ENCODE data around the gene SLC50A1. TPM values are rescaled to one million over a fixed set of nuclear protein-coding genes. Genes with fewer than 3 reads are reported as not detected.

The SLC50A1 gene
- total RNA-seq, 1 experiment from 2014 or later: 24.9 TPM

GRCh38 chr1:155099331-155099730 lies 36.3 kb upstream of the SLC50A1 start:
- H3K27ac Mint-ChIP-seq: no peak overlapping the region
- H3K27me3 Mint-ChIP-seq (ENCODE audit: low read depth): peaks cover 43% of the 10 kb centered on the region
- H3K23me2 ChIP-seq (ENCODE audit: insufficient read length, low read depth, low read length, poor library complexity, severe bottlenecking): no peaks in the 10 kb centered on the region
- no peak overlapping the region for H2BK20ac ChIP-seq (ENCODE audit: low read depth, low read length, poor library complexity, severe bottlenecking)
- no peaks in the 10 kb centered on the region for H3K4me1 ChIP-seq (ENCODE audit: insufficient read depth, low read length)
- H3K27ac ChIP-seq (ENCODE audit: insufficient read length, low read depth, low read length): no peak overlapping the region
- H3K18ac ChIP-seq (ENCODE audit: insufficient read length, low read depth, low read length): no peak overlapping the region
- H3K9me3 ChIP-seq (ENCODE audit: control insufficient read depth, low read depth, low read length): no peaks in the 10 kb centered on the region
- H3K79me1 ChIP-seq (ENCODE audit: insufficient read depth, low read depth, low read length, poor library complexity, severe bottlenecking): no peaks in the 10 kb centered on the region
- H3K4ac ChIP-seq (ENCODE audit: low read depth, low read length): no peak overlapping the region
- H3K23ac ChIP-seq (ENCODE audit: insufficient read length, low read depth, low read length): no peak overlapping the region
- H2AFZ ChIP-seq (ENCODE audit: low read length): no peak overlapping the region
- no peak overlapping the region for H2BK12ac ChIP-seq (ENCODE audit: insufficient read length, low read depth, low read length)
- no peak overlapping the region for H2BK5ac ChIP-seq (ENCODE audit: insufficient read length, low read length)
- H3K56ac ChIP-seq (ENCODE audit: insufficient read length, low read depth, low read length): no peak overlapping the region
- peaks cover 4 to 5% of the 10 kb centered on the region in 2 experiments; a peak in 2 of 4 replicates for H3K4me1 Mint-ChIP-seq
- H4K20me1 ChIP-seq (ENCODE audit: control insufficient read depth, insufficient read depth, insufficient read length): no peaks in the 10 kb centered on the region
- H4K91ac ChIP-seq (ENCODE audit: insufficient read length, low read depth, low read length): no peak overlapping the region
- H3K14ac ChIP-seq (ENCODE audit: insufficient read depth, low read length): no peak overlapping the region
- H2BK15ac ChIP-seq (ENCODE audit: low read depth, low read length): no peak overlapping the region
- no peak overlapping the region for H4K5ac ChIP-seq (ENCODE audit: insufficient read length, low read depth, low read length)
- H3T11ph ChIP-seq (ENCODE audit: low read length): no peak overlapping the region
- no peak overlapping the region for H3K9ac ChIP-seq (ENCODE audit: extremely low read depth, insufficient read length, low read length)
- H4K8ac ChIP-seq (replicated peaks; ENCODE audit: insufficient read length, low read depth, low read length): no peak overlapping the region
- no peak overlapping the region for H3K4me3 Mint-ChIP-seq
- WGBS (ENCODE audit: extremely low coverage, insufficient read length, low lambda C conversion rate): no CpG with 5 or more reads among the region's 7 CpGs
- H2BK120ac ChIP-seq (ENCODE audit: low read depth, low read length, poor library complexity, severe bottlenecking): no peak overlapping the region
- no peak overlapping the region for H2AK5ac ChIP-seq (ENCODE audit: insufficient read length, low read length)
- H3K27me3 ChIP-seq (ENCODE audit: insufficient read depth, low read length): no peaks in the 10 kb centered on the region
- H3K36me3 Mint-ChIP-seq (ENCODE audit: insufficient read depth in 1 of 3, low read depth in 3 of 3): no peaks in the 10 kb centered on the region
- H3K79me2 ChIP-seq (ENCODE audit: insufficient read depth, low read length): no peaks in the 10 kb centered on the region
- peaks cover 0 to 2% of the 10 kb centered on the region in 2 experiments; a peak in 1 of 5 replicates for H3K9me3 Mint-ChIP-seq
- no peak for TF ChIP-seq CTCF (conservative IDR thresholded peaks at IDR 0.05)
- no peak for DNase-seq
- no peak overlapping the region for H3K4me2 ChIP-seq (ENCODE audit: insufficient read depth, insufficient read length, low read length)
